ENCODE results near the gene TXNRD3. TPM values are rescaled to one million over a fixed set of nuclear protein-coding genes. Genes with fewer than 3 reads are reported as not detected.

The TXNRD3 gene
- total RNA-seq, 6 experiments from 2014 or later: 7.3 to 10.4 (median 7.9) TPM

DNA sequence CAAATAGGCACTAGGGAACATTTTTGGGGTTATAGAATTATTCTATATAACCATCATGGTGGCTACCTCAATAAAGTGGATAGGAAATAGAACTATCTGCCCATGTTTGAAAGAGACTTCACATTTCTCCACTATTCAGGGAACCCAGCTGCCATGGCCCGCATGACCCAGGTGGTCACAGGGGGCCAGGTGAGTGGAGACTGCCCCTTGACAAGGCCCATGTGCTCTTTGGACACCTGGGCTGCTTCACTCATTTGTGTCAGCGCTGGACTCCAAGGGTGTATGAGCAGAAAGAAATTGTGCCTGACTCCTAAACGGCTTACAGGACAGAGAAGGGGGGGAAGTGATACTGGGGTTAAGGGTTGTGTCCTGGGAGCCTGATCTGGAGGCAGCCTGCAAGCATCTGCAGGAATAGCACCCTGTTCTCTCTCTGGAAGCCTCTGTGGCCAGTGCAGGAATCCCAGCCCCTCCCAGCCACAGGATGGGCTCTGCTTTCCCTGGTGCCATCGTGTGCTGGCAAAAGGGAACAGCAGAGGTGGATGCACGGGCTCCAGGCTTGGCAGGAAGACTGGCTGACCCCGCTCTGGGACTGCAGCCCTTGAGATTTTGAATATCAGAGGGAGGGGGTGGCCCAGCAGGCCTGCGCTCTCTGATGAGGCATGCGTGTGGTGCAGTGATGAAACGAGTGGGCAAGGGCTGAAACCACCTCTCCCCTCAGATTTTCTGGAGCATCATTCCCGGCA lies 87.1 kb downstream of the TXNRD3 start:
- H3K4me3 ChIP-seq: no peak overlapping the region
- H3K9me3 ChIP-seq: no peaks in the 10 kb centered on the region
- no peaks in the 10 kb centered on the region for H3K36me3 ChIP-seq
- intact Hi-C loops (cut with DNase I): no loop called here
- ATAC-seq: peak; percentile 79 to 92 (median 86)
- H3K4me1 ChIP-seq: no peaks in the 10 kb centered on the region
- WGBS (ENCODE audit: insufficient coverage, low coverage, low lambda C conversion rate, missing lambda C conversion rate): 23% methylated on average over 4 of the region's 10 CpGs
- no peak overlapping the region for H3K27ac ChIP-seq
- peak in 1 of 3 donors; percentile 56 for DNase-seq
- peak; percentile 20 to 45 (median 36) for TF ChIP-seq CTCF (IDR thresholded peaks at IDR 0.05)
- no peak for TF ChIP-seq POLR2A (IDR thresholded peaks at IDR 0.05)
- H3K27me3 ChIP-seq: no peaks in the 10 kb centered on the region

DNA sequence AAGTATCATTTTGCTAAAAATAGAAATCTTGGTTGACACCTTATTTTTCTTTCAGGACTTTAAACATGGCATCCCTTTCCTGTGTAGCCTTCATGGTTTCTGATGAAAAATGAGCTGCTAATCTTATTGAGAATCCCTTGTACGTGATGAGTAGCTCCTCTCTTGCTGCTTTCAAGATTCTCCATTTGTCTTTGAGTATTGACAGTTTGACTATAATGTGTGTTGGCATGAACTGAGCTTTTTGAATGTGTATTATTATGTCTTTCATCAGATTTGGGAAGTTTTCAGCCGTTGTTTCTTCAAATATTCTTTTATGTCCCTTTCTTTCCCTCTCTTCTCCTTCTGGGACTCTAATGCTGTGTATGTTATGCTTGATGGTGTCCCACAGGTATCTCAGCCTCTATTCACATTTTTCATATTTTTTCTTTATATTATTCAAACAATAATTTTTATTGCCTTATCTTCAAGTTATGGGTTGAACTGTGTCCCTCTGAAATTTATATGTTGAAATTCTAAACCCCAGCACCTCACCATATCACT lies 92.1 kb downstream of the TXNRD3 start:
- Histone ChIP-seq H3K4me3 (no peak overlapping the region), H3K27me3 (no peaks in the 10 kb centered on the region), H3K36me3 (no peaks in the 10 kb centered on the region), H3K9me3 (no peaks in the 10 kb centered on the region), H3K27ac (no peak overlapping the region), H3K4me1 (no peaks in the 10 kb centered on the region)
- intact Hi-C loops (cut with DNase I): no loop called here
- DNase-seq (no peak), ATAC-seq (no peak)
- WGBS (ENCODE audit: insufficient coverage, low coverage, low lambda C conversion rate, missing lambda C conversion rate): 65% methylated on average over 2 of the region's 2 CpGs
- no peak for TF ChIP-seq POLR2A (IDR thresholded peaks at IDR 0.05)
- TF ChIP-seq CTCF (IDR thresholded peaks at IDR 0.05): no peak

- H3K27me3 ChIP-seq: no peaks in the 10 kb centered on the region
- no peaks in the 10 kb centered on the region for H3K4me1 ChIP-seq
- H3K27ac ChIP-seq: no peak within 1 kb of the TSS
- ATAC-seq (peak in 1 of 4 donors; percentile 14), DNase-seq (peak in 1 of 3 donors; percentile 12)
- TF ChIP-seq POLR2A (IDR thresholded peaks at IDR 0.05) (no peak), CTCF (IDR thresholded peaks at IDR 0.05) (no peak)
- intact Hi-C loops (cut with DNase I): no loop called here
- H3K9me3 ChIP-seq: no peaks in the 10 kb centered on the region
- no peak within 1 kb of the TSS for H3K4me3 ChIP-seq
- WGBS (ENCODE audit: insufficient coverage, low coverage, low lambda C conversion rate, missing lambda C conversion rate): no CpG with 5 or more reads among the region's 9 CpGs
- no peaks in the 10 kb centered on the region for H3K36me3 ChIP-seq
These were observed 96.4 kb downstream of the TXNRD3 start, which contains the start of gene C3orf22 for GRCh38 chr3:126558336-126559071. TSS of gene C3orf22 (minus strand) at chr3:126558932. CDS start at chr3:126553390, 5,542 bp downstream.

- no CpG with 5 or more reads among the region's 6 CpGs for WGBS (ENCODE audit: insufficient coverage, low coverage, low lambda C conversion rate, missing lambda C conversion rate)
- intact Hi-C loops (cut with DNase I): no loop called here
- H3K4me1 ChIP-seq: no peaks in the 10 kb centered on the region
- no peak overlapping the region for H3K4me3 ChIP-seq
- no peaks in the 10 kb centered on the region for H3K36me3 ChIP-seq
- TF ChIP-seq POLR2A (IDR thresholded peaks at IDR 0.05) (no peak), CTCF (IDR thresholded peaks at IDR 0.05) (no peak)
- no peaks in the 10 kb centered on the region for H3K27me3 ChIP-seq
- no peaks in the 10 kb centered on the region for H3K9me3 ChIP-seq
- peak in 1 of 3 donors; percentile 5 for DNase-seq
- H3K27ac ChIP-seq: no peak overlapping the region
- peak in 1 of 4 donors; percentile 8 for ATAC-seq
These were observed 97.2 kb downstream of the TXNRD3 start for GRCh38 chr3:126557761-126558160.

All from right lobe of liver (tissue), 6 donors.